ENCODE data around the gene TVP23C.
"Not testable (repeated sequence)": the region's sequence is repeated elsewhere in the genome, so short reads cannot be mapped to it uniquely, and the experiment has no call there.

Gene TVP23C

GRCh38 chr17:15513058-15513791, 50.1 kb downstream of the TVP23C start:
- no peaks in the 10 kb centered on the region for H3K27me3 Mint-ChIP-seq
- peaks cover 5 to 7% of the 10 kb centered on the region in 2 donors for H3K4me1 Mint-ChIP-seq (ENCODE audit: low read depth in 2 of 2)
- no peak overlapping the region for H3K4me3 Mint-ChIP-seq
- peak overlapping the region in 1 of 2 donors; percentile 9 for H3K27ac Mint-ChIP-seq
- no peaks in the 10 kb centered on the region for H3K9me3 Mint-ChIP-seq
- H3K36me3 Mint-ChIP-seq (ENCODE audit: insufficient read depth): peaks cover 4% of the 10 kb centered on the region
- ATAC-seq (replicated peaks): no peak
- DNase-seq: no peak

DNA sequence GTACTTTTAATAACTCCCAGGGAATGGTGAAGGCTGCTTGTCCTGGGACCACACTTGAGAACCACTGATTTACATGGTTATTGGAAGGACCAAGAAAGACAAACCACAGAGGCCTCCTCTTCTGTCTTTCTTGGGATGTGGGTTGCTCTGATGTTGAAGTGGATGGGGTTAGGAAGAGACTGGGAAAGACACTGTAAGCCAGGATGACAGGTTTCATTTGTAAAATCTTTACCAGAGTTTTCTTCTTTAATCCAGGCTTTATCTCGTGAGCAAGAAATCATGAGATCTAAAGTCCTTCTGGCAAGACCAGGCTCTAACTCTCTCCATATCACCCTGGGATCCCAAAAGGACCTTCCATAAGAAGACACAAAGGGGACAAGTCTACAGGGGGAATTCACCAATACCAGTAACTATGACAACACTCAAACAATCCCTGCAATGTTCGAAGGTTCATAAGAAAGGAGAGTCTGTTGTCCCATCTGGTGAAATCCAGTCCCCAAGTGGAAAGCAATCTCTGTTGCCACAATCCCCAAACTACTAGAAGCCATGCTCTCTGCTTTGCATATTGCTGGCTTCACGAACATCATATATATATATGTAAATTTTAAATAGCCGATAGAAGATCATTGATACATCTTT, 51.1 kb downstream of the TVP23C start:
- peaks cover 4% of the 10 kb centered on the region for H3K36me3 Mint-ChIP-seq (ENCODE audit: insufficient read depth)
- no peak for ATAC-seq (replicated peaks)
- no peaks in the 10 kb centered on the region for H3K27me3 Mint-ChIP-seq
- no peak overlapping the region for H3K4me3 Mint-ChIP-seq
- DNase-seq: no peak
- no peaks in the 10 kb centered on the region for H3K9me3 Mint-ChIP-seq
- H3K27ac Mint-ChIP-seq: no peak overlapping the region
- peaks cover 5 to 7% of the 10 kb centered on the region in 2 donors for H3K4me1 Mint-ChIP-seq (ENCODE audit: low read depth in 2 of 2)

DNA sequence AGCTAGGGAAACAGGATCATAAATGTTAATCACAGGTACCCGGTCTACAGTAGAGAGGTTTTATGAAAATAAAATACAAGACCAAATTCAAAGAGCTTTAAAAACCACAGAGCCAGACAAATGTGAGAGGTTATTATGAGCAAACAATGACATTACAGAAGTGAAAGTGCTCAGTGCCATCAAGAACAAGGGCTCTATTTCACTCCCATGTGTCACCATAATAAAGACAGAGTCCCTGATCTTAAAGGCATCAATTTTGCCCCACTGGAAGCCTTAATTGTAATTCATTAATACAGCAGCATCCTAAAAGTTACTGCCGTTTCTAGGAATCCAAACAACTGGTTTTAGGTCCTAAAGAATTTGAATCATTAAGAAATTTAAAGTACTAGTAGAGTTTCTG, 52.1 kb downstream of the TVP23C start:
- no peaks in the 10 kb centered on the region for H3K9me3 Mint-ChIP-seq
- ATAC-seq (replicated peaks) (no peak), DNase-seq (no peak)
- H3K36me3 Mint-ChIP-seq (ENCODE audit: insufficient read depth): peaks cover 8% of the 10 kb centered on the region
- H3K4me3 Mint-ChIP-seq: no peak overlapping the region
- H3K27me3 Mint-ChIP-seq: no peaks in the 10 kb centered on the region
- peaks cover 5 to 7% of the 10 kb centered on the region in 2 donors for H3K4me1 Mint-ChIP-seq (ENCODE audit: low read depth in 2 of 2)
- H3K27ac Mint-ChIP-seq: no peak overlapping the region

DNA sequence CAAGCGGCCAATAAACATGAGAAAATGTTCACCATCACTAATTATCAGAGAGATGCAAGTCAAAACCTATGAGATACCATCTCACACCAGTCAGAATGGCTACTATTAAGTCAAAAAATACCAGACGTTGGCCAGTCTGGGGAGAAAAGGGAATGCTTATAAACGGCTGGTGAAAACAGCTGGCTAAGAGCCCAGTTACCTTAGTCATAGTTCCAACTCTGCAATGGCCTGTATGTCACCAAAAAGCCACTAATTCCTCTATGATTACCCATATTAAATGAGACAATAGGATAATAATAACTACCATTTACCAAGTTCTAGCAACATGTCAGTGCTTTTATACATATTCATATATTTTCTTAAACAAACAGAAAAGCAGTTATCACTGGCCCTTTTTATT, 52.9 kb downstream of the TVP23C start:
- Mint-ChIP-seq H3K4me3 (no peak overlapping the region), H3K4me1 (ENCODE audit: low read depth in 2 of 2) (peaks cover 0 to 7% of the 10 kb centered on the region in 2 donors), H3K27ac (no peak overlapping the region), H3K36me3 (ENCODE audit: insufficient read depth) (peaks cover 4% of the 10 kb centered on the region), H3K27me3 (no peaks in the 10 kb centered on the region), H3K9me3 (no peaks in the 10 kb centered on the region)
- DNase-seq: no peak
- ATAC-seq (replicated peaks): no peak

DNA sequence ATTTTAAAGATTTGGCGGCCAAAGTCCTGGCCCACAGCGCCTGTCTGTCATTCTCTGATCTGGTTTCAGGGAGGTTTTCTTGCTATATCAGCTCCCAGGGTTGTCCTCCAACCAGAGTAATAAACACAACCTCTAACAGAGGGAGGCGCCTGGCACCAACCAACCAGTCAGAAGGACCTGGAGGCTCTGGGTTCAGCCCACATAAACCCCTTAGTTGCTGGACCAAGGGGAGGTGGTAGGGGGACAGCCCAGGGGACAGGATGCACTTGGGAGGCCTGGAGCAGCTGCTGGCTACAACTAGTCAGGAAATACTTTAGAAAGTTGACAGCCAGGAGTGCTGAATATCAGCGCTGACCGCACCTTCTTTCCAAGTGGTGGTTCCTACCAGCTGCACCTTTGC, 54.2 kb downstream of the TVP23C start:
- peaks cover 0 to 7% of the 10 kb centered on the region in 2 donors for H3K4me1 Mint-ChIP-seq (ENCODE audit: low read depth in 2 of 2)
- no peaks in the 10 kb centered on the region for H3K9me3 Mint-ChIP-seq
- ATAC-seq (replicated peaks) (no peak), DNase-seq (no peak)
- H3K27me3 Mint-ChIP-seq: no peaks in the 10 kb centered on the region
- H3K27ac Mint-ChIP-seq: peak overlapping the region in 1 of 2 donors; percentile 22
- H3K36me3 Mint-ChIP-seq (ENCODE audit: insufficient read depth): peaks cover 4% of the 10 kb centered on the region
- no peak overlapping the region for H3K4me3 Mint-ChIP-seq

DNA sequence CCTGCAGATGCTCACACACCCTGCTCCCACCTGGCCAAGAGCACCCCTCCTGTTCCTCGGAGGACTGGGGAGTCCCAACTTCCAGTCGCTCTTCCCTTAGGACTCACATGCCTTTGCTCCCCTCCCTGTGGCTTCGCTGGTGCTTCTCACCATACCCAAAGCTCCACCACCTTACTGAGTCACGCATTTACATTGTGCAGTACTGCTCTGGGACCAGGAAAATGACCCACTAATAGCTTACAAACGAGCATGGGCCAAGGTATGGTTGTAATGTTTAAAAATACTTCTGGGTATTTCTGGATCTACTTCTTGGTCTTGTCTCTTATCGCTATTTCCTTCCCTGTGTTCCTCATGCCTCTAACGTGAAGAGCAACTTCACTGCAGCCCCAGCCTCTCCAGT, 54.8 kb downstream of the TVP23C start:
- ATAC-seq (replicated peaks) (no peak), DNase-seq (no peak)
- H3K27ac Mint-ChIP-seq: peak overlapping the region in 1 of 2 donors; percentile 22
- peaks cover 4% of the 10 kb centered on the region for H3K36me3 Mint-ChIP-seq (ENCODE audit: insufficient read depth)
- peaks cover 3 to 10% of the 10 kb centered on the region in 2 donors for H3K4me1 Mint-ChIP-seq (ENCODE audit: low read depth in 2 of 2)
- no peaks in the 10 kb centered on the region for H3K9me3 Mint-ChIP-seq
- no peaks in the 10 kb centered on the region for H3K27me3 Mint-ChIP-seq
- no peak overlapping the region for H3K4me3 Mint-ChIP-seq

GRCh38 chr17:15507896-15508295, 55.4 kb downstream of the TVP23C start:
- peak overlapping the region in 1 of 2 donors; percentile 22 for H3K27ac Mint-ChIP-seq
- DNase-seq: no peak
- H3K4me1 Mint-ChIP-seq (ENCODE audit: low read depth in 2 of 2): peaks cover 5 to 14% of the 10 kb centered on the region in 2 donors
- H3K4me3 Mint-ChIP-seq: no peak overlapping the region
- peaks cover 4% of the 10 kb centered on the region for H3K36me3 Mint-ChIP-seq (ENCODE audit: insufficient read depth)
- H3K9me3 Mint-ChIP-seq: no peaks in the 10 kb centered on the region
- H3K27me3 Mint-ChIP-seq: no peaks in the 10 kb centered on the region
- ATAC-seq (replicated peaks): no peak

GRCh38 chr17:15507001-15507400, 56.3 kb downstream of the TVP23C start:
- Mint-ChIP-seq H3K4me1 (ENCODE audit: low read depth in 2 of 2) (peaks cover 7 to 15% of the 10 kb centered on the region in 2 donors), H3K27me3 (no peaks in the 10 kb centered on the region), H3K36me3 (ENCODE audit: insufficient read depth) (peaks cover 4% of the 10 kb centered on the region), H3K27ac (no peak overlapping the region), H3K9me3 (no peaks in the 10 kb centered on the region), H3K4me3 (no peak overlapping the region)
- ATAC-seq (replicated peaks) (no peak), DNase-seq (no peak)

GRCh38 chr17:15505708-15506107, 57.6 kb downstream of the TVP23C start:
- not testable (repeated sequence) for ATAC-seq (replicated peaks); DNase-seq; H3K27ac Mint-ChIP-seq; H3K36me3 Mint-ChIP-seq (ENCODE audit: insufficient read depth); H3K4me3 Mint-ChIP-seq; H3K27me3 Mint-ChIP-seq; H3K9me3 Mint-ChIP-seq
- peaks cover 7 to 13% of the 10 kb centered on the region in 2 donors for H3K4me1 Mint-ChIP-seq (ENCODE audit: low read depth in 2 of 2)

- H3K9me3 Mint-ChIP-seq: no peaks in the 10 kb centered on the region
- DNase-seq (no peak), ATAC-seq (replicated peaks) (no peak)
- no peak overlapping the region for H3K4me3 Mint-ChIP-seq
- H3K36me3 Mint-ChIP-seq (ENCODE audit: insufficient read depth): peaks cover 6% of the 10 kb centered on the region
- no peaks in the 10 kb centered on the region for H3K27me3 Mint-ChIP-seq
- peaks cover 7 to 13% of the 10 kb centered on the region in 2 donors for H3K4me1 Mint-ChIP-seq (ENCODE audit: low read depth in 2 of 2)
- peak overlapping the region; percentile 8 to 14 for H3K27ac Mint-ChIP-seq
Observed at GRCh38 chr17:15503731-15504130, 59.6 kb downstream of the TVP23C start.

GRCh38 chr17:15502369-15503112, 60.7 kb downstream of the TVP23C start:
- ATAC-seq (replicated peaks) (peak; percentile 51), DNase-seq (peak; percentile 27 to 43 (median 40))
- H3K36me3 Mint-ChIP-seq (ENCODE audit: insufficient read depth): peaks cover 9% of the 10 kb centered on the region
- H3K4me1 Mint-ChIP-seq (ENCODE audit: low read depth in 2 of 2): peaks cover 7 to 13% of the 10 kb centered on the region in 2 donors
- H3K9me3 Mint-ChIP-seq: no peaks in the 10 kb centered on the region
- no peaks in the 10 kb centered on the region for H3K27me3 Mint-ChIP-seq
- H3K4me3 Mint-ChIP-seq: peak overlapping the region in 1 of 2 donors; percentile 2
- peak overlapping the region; percentile 14 to 25 for H3K27ac Mint-ChIP-seq

- DNase-seq (no peak), ATAC-seq (replicated peaks) (no peak)
- no peaks in the 10 kb centered on the region for H3K9me3 Mint-ChIP-seq
Observed at GRCh38 chr17:15501793-15502192, 61.5 kb downstream of the TVP23C start.

DNA sequence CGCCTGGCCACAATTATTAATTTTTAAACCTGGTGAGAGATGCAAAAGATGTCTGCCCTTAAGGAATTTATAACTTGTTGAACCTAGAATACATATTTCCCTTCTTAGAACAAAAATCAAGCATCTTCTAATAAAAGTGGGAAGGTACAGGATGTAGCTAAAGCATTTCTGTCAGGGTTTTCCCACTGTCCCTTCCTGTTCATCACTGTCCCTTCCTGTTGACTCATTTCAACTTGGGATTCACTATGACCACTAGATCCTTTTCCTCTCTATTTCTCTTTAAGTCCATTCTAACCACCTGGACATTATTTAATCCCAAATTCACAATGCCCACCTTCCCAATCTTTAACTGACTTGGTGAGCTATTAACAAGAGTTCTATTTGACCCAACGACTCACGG, 62.0 kb downstream of the TVP23C start:
- H3K4me1 Mint-ChIP-seq (ENCODE audit: low read depth in 2 of 2): peaks cover 7 to 13% of the 10 kb centered on the region in 2 donors
- no peak for ATAC-seq (replicated peaks)
- H3K4me3 Mint-ChIP-seq: no peak overlapping the region

More at GRCh38 chr17:15501793-15502192, 61.5 kb downstream of the TVP23C start:
- Mint-ChIP-seq H3K4me3 (no peak overlapping the region), H3K36me3 (ENCODE audit: insufficient read depth) (peaks cover 9% of the 10 kb centered on the region), H3K4me1 (ENCODE audit: low read depth in 2 of 2) (peaks cover 7 to 13% of the 10 kb centered on the region in 2 donors), H3K27ac (peak overlapping the region in 1 of 2 donors; percentile 25), H3K27me3 (no peaks in the 10 kb centered on the region)

More for the DNA sequence above, 62.0 kb downstream of the TVP23C start:
- Mint-ChIP-seq H3K27ac (no peak overlapping the region), H3K9me3 (no peaks in the 10 kb centered on the region), H3K36me3 (ENCODE audit: insufficient read depth) (peaks cover 6% of the 10 kb centered on the region), H3K27me3 (no peaks in the 10 kb centered on the region)
- no peak for DNase-seq

Data from effector memory CD8-positive, alpha-beta T cell (primary cell).